Measurements from ENCODE around the gene CYB5R4.
"Not testable (repeated sequence)": the region's sequence is repeated elsewhere in the genome, so short reads cannot be mapped to it uniquely, and the experiment has no call there.

The CYB5R4 gene

GRCh38 chr6:83885984-83886383 lies 26.5 kb downstream of the CYB5R4 start:
- Histone ChIP-seq H3K9me3 (ENCODE audit: control insufficient read depth, insufficient read depth, low read depth, low read length) (no peaks in the 10 kb centered on the region), H3K4me3 (ENCODE audit: low read depth, low read length) (no peak overlapping the region)

GRCh38 chr6:83889621-83890020 lies 30.1 kb downstream of the CYB5R4 start:
- Histone ChIP-seq H3K9ac (ENCODE audit: low read length) (no peak overlapping the region), H3K27ac (ENCODE audit: low read depth, low read length) (no peak overlapping the region), H3K36me3 (ENCODE audit: control insufficient read depth, insufficient read depth, low read length) (no peaks in the 10 kb centered on the region), H3K4me1 (ENCODE audit: control insufficient read depth, insufficient read depth, low read length) (no peaks in the 10 kb centered on the region; the same call in 1 of the 2 replicates), H3K27me3 (ENCODE audit: control insufficient read depth, insufficient read depth, low read length) (no peaks in the 10 kb centered on the region), H3K9me3 (ENCODE audit: control insufficient read depth, insufficient read depth, low read depth, low read length) (no peaks in the 10 kb centered on the region), H3K4me3 (ENCODE audit: low read depth, low read length) (no peak overlapping the region)

More at GRCh38 chr6:83885984-83886383, 26.5 kb downstream of the CYB5R4 start:
- no peaks in the 10 kb centered on the region for H3K27me3 ChIP-seq (ENCODE audit: control insufficient read depth, insufficient read depth, low read length)
- H3K9ac ChIP-seq (ENCODE audit: low read length), result no peak overlapping the region
- no peak overlapping the region for H3K27ac ChIP-seq (ENCODE audit: low read depth, low read length)
- no peaks in the 10 kb centered on the region for H3K36me3 ChIP-seq (ENCODE audit: control insufficient read depth, insufficient read depth, low read length)
- no peaks in the 10 kb centered on the region for H3K4me1 ChIP-seq (ENCODE audit: control insufficient read depth, insufficient read depth, low read length)

GRCh38 chr6:83890520-83890919 lies 31.0 kb downstream of the CYB5R4 start:
- Histone ChIP-seq H3K4me3 (ENCODE audit: low read depth, low read length) (no peak overlapping the region), H3K36me3 (ENCODE audit: control insufficient read depth, insufficient read depth, low read length) (no peaks in the 10 kb centered on the region), H3K4me1 (ENCODE audit: control insufficient read depth, insufficient read depth, low read length) (no peaks in the 10 kb centered on the region; the same call in 1 of the 2 replicates), H3K9ac (ENCODE audit: low read length) (no peak overlapping the region), H3K9me3 (ENCODE audit: control insufficient read depth, insufficient read depth, low read depth, low read length) (no peaks in the 10 kb centered on the region), H3K27me3 (ENCODE audit: control insufficient read depth, insufficient read depth, low read length) (no peaks in the 10 kb centered on the region), H3K27ac (ENCODE audit: low read depth, low read length) (no peak overlapping the region)

GRCh38 chr6:83891586-83891985 lies 32.1 kb downstream of the CYB5R4 start:
- H3K9me3 ChIP-seq (ENCODE audit: control insufficient read depth, insufficient read depth, low read depth, low read length), result no peaks in the 10 kb centered on the region
- no peaks in the 10 kb centered on the region; the same call in 1 of the 2 replicates for H3K4me1 ChIP-seq (ENCODE audit: control insufficient read depth, insufficient read depth, low read length)
- no peaks in the 10 kb centered on the region for H3K36me3 ChIP-seq (ENCODE audit: control insufficient read depth, insufficient read depth, low read length)
- H3K4me3 ChIP-seq (ENCODE audit: low read depth, low read length), result no peak overlapping the region
- H3K9ac ChIP-seq (ENCODE audit: low read length), result no peak overlapping the region
- H3K27ac ChIP-seq (ENCODE audit: low read depth, low read length), result no peak overlapping the region
- no peaks in the 10 kb centered on the region for H3K27me3 ChIP-seq (ENCODE audit: control insufficient read depth, insufficient read depth, low read length)

GRCh38 chr6:83893024-83893423 lies 33.5 kb downstream of the CYB5R4 start:
- Histone ChIP-seq H3K9me3 (ENCODE audit: control insufficient read depth, insufficient read depth, low read depth, low read length) (no peaks in the 10 kb centered on the region), H3K36me3 (ENCODE audit: control insufficient read depth, insufficient read depth, low read length) (no peaks in the 10 kb centered on the region), H3K27ac (ENCODE audit: low read depth, low read length) (no peak overlapping the region), H3K9ac (ENCODE audit: low read length) (no peak overlapping the region), H3K27me3 (ENCODE audit: control insufficient read depth, insufficient read depth, low read length) (no peaks in the 10 kb centered on the region), H3K4me3 (ENCODE audit: low read depth, low read length) (no peak overlapping the region), H3K4me1 (ENCODE audit: control insufficient read depth, insufficient read depth, low read length) (no peaks in the 10 kb centered on the region; the same call in 1 of the 2 replicates)

GRCh38 chr6:83897094-83897493 lies 37.6 kb downstream of the CYB5R4 start:
- not testable (repeated sequence) for H3K9me3 ChIP-seq (ENCODE audit: control insufficient read depth, insufficient read depth, low read depth, low read length); H3K9ac ChIP-seq (ENCODE audit: low read length); H3K4me3 ChIP-seq (ENCODE audit: low read depth, low read length); H3K27ac ChIP-seq (ENCODE audit: low read depth, low read length); H3K36me3 ChIP-seq (ENCODE audit: control insufficient read depth, insufficient read depth, low read length); H3K27me3 ChIP-seq (ENCODE audit: control insufficient read depth, insufficient read depth, low read length); H3K4me1 ChIP-seq (ENCODE audit: control insufficient read depth, insufficient read depth, low read length)

- Histone ChIP-seq H3K9me3 (ENCODE audit: control insufficient read depth, insufficient read depth, low read depth, low read length) (no peaks in the 10 kb centered on the region), H3K4me3 (ENCODE audit: low read depth, low read length) (no peak overlapping the region), H3K27ac (ENCODE audit: low read depth, low read length) (no peak overlapping the region)
Observed at GRCh38 chr6:83901624-83902023, 42.1 kb downstream of the CYB5R4 start.

GRCh38 chr6:83904395-83904794 lies 44.9 kb downstream of the CYB5R4 start:
- H3K9me3 ChIP-seq (ENCODE audit: control insufficient read depth, insufficient read depth, low read depth, low read length), result no peaks in the 10 kb centered on the region
- H3K27me3 ChIP-seq (ENCODE audit: control insufficient read depth, insufficient read depth, low read length), result no peaks in the 10 kb centered on the region
- no peak overlapping the region for H3K27ac ChIP-seq (ENCODE audit: low read depth, low read length)
- no peaks in the 10 kb centered on the region for H3K36me3 ChIP-seq (ENCODE audit: control insufficient read depth, insufficient read depth, low read length)
- no peak overlapping the region for H3K4me3 ChIP-seq (ENCODE audit: low read depth, low read length)
- H3K4me1 ChIP-seq (ENCODE audit: control insufficient read depth, insufficient read depth, low read length), result peaks cover under 1% of the 10 kb centered on the region; the same call in 1 of the 2 replicates
- no peak overlapping the region for H3K9ac ChIP-seq (ENCODE audit: low read length)

More at GRCh38 chr6:83901624-83902023, 42.1 kb downstream of the CYB5R4 start:
- Histone ChIP-seq H3K4me1 (ENCODE audit: control insufficient read depth, insufficient read depth, low read length) (no peaks in the 10 kb centered on the region), H3K36me3 (ENCODE audit: control insufficient read depth, insufficient read depth, low read length) (no peaks in the 10 kb centered on the region), H3K9ac (ENCODE audit: low read length) (no peak overlapping the region), H3K27me3 (ENCODE audit: control insufficient read depth, insufficient read depth, low read length) (no peaks in the 10 kb centered on the region)

GRCh38 chr6:83905648-83906047 lies 46.2 kb downstream of the CYB5R4 start:
- H3K4me1 ChIP-seq (ENCODE audit: control insufficient read depth, insufficient read depth, low read length), result peaks cover 4% of the 10 kb centered on the region; the same call in 1 of the 2 replicates
- H3K27ac ChIP-seq (ENCODE audit: low read depth, low read length), result no peak overlapping the region
- H3K4me3 ChIP-seq (ENCODE audit: low read depth, low read length), result no peak overlapping the region
- no peaks in the 10 kb centered on the region for H3K27me3 ChIP-seq (ENCODE audit: control insufficient read depth, insufficient read depth, low read length)
- H3K9me3 ChIP-seq (ENCODE audit: control insufficient read depth, insufficient read depth, low read depth, low read length), result no peaks in the 10 kb centered on the region
- H3K9ac ChIP-seq (ENCODE audit: low read length), result no peak overlapping the region
- no peaks in the 10 kb centered on the region for H3K36me3 ChIP-seq (ENCODE audit: control insufficient read depth, insufficient read depth, low read length)

- peaks cover 11% of the 10 kb centered on the region; the same call in 1 of the 2 replicates for H3K4me1 ChIP-seq (ENCODE audit: control insufficient read depth, insufficient read depth, low read length)
- H3K27me3 ChIP-seq (ENCODE audit: control insufficient read depth, insufficient read depth, low read length); H3K9ac ChIP-seq (ENCODE audit: low read length); H3K9me3 ChIP-seq (ENCODE audit: control insufficient read depth, insufficient read depth, low read depth, low read length); H3K4me3 ChIP-seq (ENCODE audit: low read depth, low read length); H3K27ac ChIP-seq (ENCODE audit: low read depth, low read length); H3K36me3 ChIP-seq (ENCODE audit: control insufficient read depth, insufficient read depth, low read length): not testable (repeated sequence)
Observed at GRCh38 chr6:83907623-83908390, 48.3 kb downstream of the CYB5R4 start.

- Histone ChIP-seq H3K4me1 (ENCODE audit: control insufficient read depth, insufficient read depth, low read length) (peaks cover 11% of the 10 kb centered on the region; the same call in 1 of the 2 replicates), H3K9me3 (ENCODE audit: control insufficient read depth, insufficient read depth, low read depth, low read length) (no peaks in the 10 kb centered on the region), H3K27me3 (ENCODE audit: control insufficient read depth, insufficient read depth, low read length) (no peaks in the 10 kb centered on the region), H3K9ac (ENCODE audit: low read length) (no peak overlapping the region), H3K36me3 (ENCODE audit: control insufficient read depth, insufficient read depth, low read length) (no peaks in the 10 kb centered on the region), H3K4me3 (ENCODE audit: low read depth, low read length) (no peak overlapping the region), H3K27ac (ENCODE audit: low read depth, low read length) (no peak overlapping the region)
Observed at GRCh38 chr6:83908813-83909212, 49.3 kb downstream of the CYB5R4 start.

Data from HUES6 (cell line).